Right lobe of liver (tissue), 6 donors: Measurements from ENCODE around the gene SPRY2. TPM values are rescaled to one million over a fixed set of nuclear protein-coding genes. Genes with fewer than 3 reads are reported as not detected.

Source experiments
- ATAC-seq, 4 donors: fragments of 200-7000 bp; cut with Tn5 transposase; one replicate each; pipeline ENCODE4 v1.9.1; 2020; ENCODE audit warnings: mild to moderate bottlenecking in 4 of 4, moderate library complexity in 4 of 4
- DNase-seq, 3 donors: peaks; one replicate each; pipeline ENCODE4 v3.0.0-alpha.2; 2020
- H3K27ac ChIP-seq, 3 donors: fragments of 200-600 bp; one replicate each; pipeline ENCODE4 v1.8.0; 2022
- H3K27me3 ChIP-seq, 2 donors: fragments of 200-600 bp; one replicate each; pipeline ENCODE4 v1.8.0; 2022
- H3K36me3 ChIP-seq, 4 donors: fragments of 200-600 bp; sonication (generic) in 1 of 4; one replicate each; pipeline versions ENCODE4 v1.5.1 to v1.8.0; 2017 to 2022; ENCODE audit warnings: control low read depth in 1 of 4
- H3K4me1 ChIP-seq, 4 donors: fragments of 200-600 bp; sonication (generic) in 1 of 4; one replicate each; pipeline versions ENCODE4 v1.5.1 to v1.8.0; 2017 to 2022; ENCODE audit warnings: control low read depth in 1 of 4
- H3K4me3 ChIP-seq, 3 donors: fragments of 200-600 bp; one replicate each; pipeline ENCODE4 v1.8.0; 2022
- H3K9me3 ChIP-seq, 4 donors: fragments of 200-600 bp; sonication (generic) in 1 of 4; one replicate each; pipeline versions ENCODE4 v1.5.1 to v1.8.0; 2017 to 2022; ENCODE audit warnings: control low read depth in 1 of 4
- POLR2A ChIP-seq: fragments of 450-650 bp; IDR thresholded peaks from one replicate; pipeline ENCODE4 v1.6.1; 2017; ENCODE audit warnings: antibody characterized with exemption, mild to moderate bottlenecking
- WGBS: methylation state at CpG from one replicate; pipeline ENCODE4 v1.1.6; 2018; ENCODE audit warnings: low coverage, low lambda C conversion rate; ENCODE audit not compliant: insufficient coverage; ENCODE audit errors: missing lambda C conversion rate; 5-methylcytosine and 5-hydroxymethylcytosine counted together
- intact Hi-C, 2 donors: fragments of 100-400 bp; cut with DNase I; formaldehyde crosslinking; loops; one replicate each; pipeline versions ENCODE4 v1.11.2 to v1.14.1; 2022
- total RNA-seq, 6 experiments: library from RNA; depleted of rRNA in 2 of 6; stranded (reverse); fragments of >200 nt in 2 of 6; fragmentation: NEBNext Ultra II Directional in 3 of 6; extraction: Animal tissue kit (Norgen Biotek cat#: 25700) in 3 of 6; gene quantifications; one replicate each; pipeline versions ENCODE4 v1.1.0 to v1.2.4, GENCODE V29; 2016 to 2023
- TF ChIP-seq, protein P1 (sequence below), 4 donors: fragments of 200-600 bp in 3 of 4; fragments of 450-650 bp in 1 of 4; IDR thresholded peaks; one replicate each; pipeline versions ENCODE4 v1.5.1 to v1.8.0; 2016 to 2022; ENCODE audit warnings: antibody characterized with exemption in 4 of 4, mild to moderate bottlenecking in 2 of 4
- donor health status: DM: no; HTN: yes; CAD: no.
- donor health status: DM: no; HTN: no; CAD: no.
- donor health status: DM: no; HTN: no; CAD: no.
- donor health status: DM: no; HTN: yes; CAD: no.
- donor health status: DM: no; HTN: yes; CAD: no.

The SPRY2 gene
- total RNA-seq, 6 experiments from 2014 or later, result 9.4 to 14.7 (median 10.5) TPM

GRCh38 chr13:80309926-80310325, 31.0 kb downstream of the SPRY2 start:
- H3K4me1 ChIP-seq, result peaks cover 0 to 13% (median 0%) of the 10 kb centered on the region in 4 donors
- H3K4me3 ChIP-seq, result no peak overlapping the region
- no peaks in the 10 kb centered on the region for H3K9me3 ChIP-seq
- H3K27me3 ChIP-seq, result no peaks in the 10 kb centered on the region
- intact Hi-C loops, result no loop called here
- DNase-seq (no peak), ATAC-seq (no peak)
- WGBS, result 60% methylated on average over 3 of the region's 3 CpGs
- TF ChIP-seq, protein P1, sequence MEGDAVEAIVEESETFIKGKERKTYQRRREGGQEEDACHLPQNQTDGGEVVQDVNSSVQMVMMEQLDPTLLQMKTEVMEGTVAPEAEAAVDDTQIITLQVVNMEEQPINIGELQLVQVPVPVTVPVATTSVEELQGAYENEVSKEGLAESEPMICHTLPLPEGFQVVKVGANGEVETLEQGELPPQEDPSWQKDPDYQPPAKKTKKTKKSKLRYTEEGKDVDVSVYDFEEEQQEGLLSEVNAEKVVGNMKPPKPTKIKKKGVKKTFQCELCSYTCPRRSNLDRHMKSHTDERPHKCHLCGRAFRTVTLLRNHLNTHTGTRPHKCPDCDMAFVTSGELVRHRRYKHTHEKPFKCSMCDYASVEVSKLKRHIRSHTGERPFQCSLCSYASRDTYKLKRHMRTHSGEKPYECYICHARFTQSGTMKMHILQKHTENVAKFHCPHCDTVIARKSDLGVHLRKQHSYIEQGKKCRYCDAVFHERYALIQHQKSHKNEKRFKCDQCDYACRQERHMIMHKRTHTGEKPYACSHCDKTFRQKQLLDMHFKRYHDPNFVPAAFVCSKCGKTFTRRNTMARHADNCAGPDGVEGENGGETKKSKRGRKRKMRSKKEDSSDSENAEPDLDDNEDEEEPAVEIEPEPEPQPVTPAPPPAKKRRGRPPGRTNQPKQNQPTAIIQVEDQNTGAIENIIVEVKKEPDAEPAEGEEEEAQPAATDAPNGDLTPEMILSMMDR (IDR thresholded peaks at IDR 0.05), result no peak
- TF ChIP-seq POLR2A, result no peak
- no peaks in the 10 kb centered on the region for H3K36me3 ChIP-seq
- H3K27ac ChIP-seq, result no peak overlapping the region

- no peaks in the 10 kb centered on the region for H3K4me1 ChIP-seq
- TF ChIP-seq, protein P1 (IDR thresholded peaks at IDR 0.05), result no peak
- TF ChIP-seq POLR2A, result no peak
- no peaks in the 10 kb centered on the region for H3K36me3 ChIP-seq
- H3K9me3 ChIP-seq, result no peaks in the 10 kb centered on the region
- no peak for ATAC-seq
- H3K27ac ChIP-seq, result no peak overlapping the region
- H3K4me3 ChIP-seq, result no peak overlapping the region
- intact Hi-C loops, result no loop called here
- whole genome bisulfite sequencing, result 58% methylated on average over 8 of the region's 9 CpGs
- H3K27me3 ChIP-seq, result no peaks in the 10 kb centered on the region
- no peak for DNase-seq
Measured at GRCh38 chr13:80307401-80307987, 33.4 kb downstream of the SPRY2 start.

GRCh38 chr13:80306337-80306972, 34.5 kb downstream of the SPRY2 start:
- Histone ChIP-seq H3K9me3 (no peaks in the 10 kb centered on the region), H3K27ac (no peak overlapping the region), H3K4me1 (no peaks in the 10 kb centered on the region), H3K4me3 (no peak overlapping the region), H3K27me3 (no peaks in the 10 kb centered on the region), H3K36me3 (no peaks in the 10 kb centered on the region)
- WGBS, result 82% methylated on average over 3 of the region's 3 CpGs
- ATAC-seq, result no peak
- DNase-seq, result no peak
- TF ChIP-seq, protein P1 (IDR thresholded peaks at IDR 0.05), result no peak
- no peak for TF ChIP-seq POLR2A
- intact Hi-C loops, result no loop called here

- no peak for ATAC-seq
- WGBS, result 38% methylated on average over 1 of the region's 1 CpG
- Histone ChIP-seq H3K4me1 (no peaks in the 10 kb centered on the region), H3K36me3 (no peaks in the 10 kb centered on the region), H3K27ac (no peak overlapping the region), H3K27me3 (no peaks in the 10 kb centered on the region), H3K9me3 (no peaks in the 10 kb centered on the region), H3K4me3 (no peak overlapping the region)
- TF ChIP-seq POLR2A, result no peak
- TF ChIP-seq, protein P1 (IDR thresholded peaks at IDR 0.05), result no peak
- no peak for DNase-seq
- intact Hi-C loops, result no loop called here
Measured at GRCh38 chr13:80305737-80306136, 35.2 kb downstream of the SPRY2 start.
